GM12872 (cell line): ENCODE data around the gene B3GNT8.

Source experiments
- CTCF ChIP-seq: IDR thresholded peaks from 3 replicates; pipeline ENCODE4 v1.5.1; 2011; ENCODE audit warnings: low read depth, mild to moderate bottlenecking, low read length, moderate library complexity; ENCODE audit not compliant: insufficient read depth

The B3GNT8 gene, protein sequence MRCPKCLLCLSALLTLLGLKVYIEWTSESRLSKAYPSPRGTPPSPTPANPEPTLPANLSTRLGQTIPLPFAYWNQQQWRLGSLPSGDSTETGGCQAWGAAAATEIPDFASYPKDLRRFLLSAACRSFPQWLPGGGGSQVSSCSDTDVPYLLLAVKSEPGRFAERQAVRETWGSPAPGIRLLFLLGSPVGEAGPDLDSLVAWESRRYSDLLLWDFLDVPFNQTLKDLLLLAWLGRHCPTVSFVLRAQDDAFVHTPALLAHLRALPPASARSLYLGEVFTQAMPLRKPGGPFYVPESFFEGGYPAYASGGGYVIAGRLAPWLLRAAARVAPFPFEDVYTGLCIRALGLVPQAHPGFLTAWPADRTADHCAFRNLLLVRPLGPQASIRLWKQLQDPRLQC

DNA sequence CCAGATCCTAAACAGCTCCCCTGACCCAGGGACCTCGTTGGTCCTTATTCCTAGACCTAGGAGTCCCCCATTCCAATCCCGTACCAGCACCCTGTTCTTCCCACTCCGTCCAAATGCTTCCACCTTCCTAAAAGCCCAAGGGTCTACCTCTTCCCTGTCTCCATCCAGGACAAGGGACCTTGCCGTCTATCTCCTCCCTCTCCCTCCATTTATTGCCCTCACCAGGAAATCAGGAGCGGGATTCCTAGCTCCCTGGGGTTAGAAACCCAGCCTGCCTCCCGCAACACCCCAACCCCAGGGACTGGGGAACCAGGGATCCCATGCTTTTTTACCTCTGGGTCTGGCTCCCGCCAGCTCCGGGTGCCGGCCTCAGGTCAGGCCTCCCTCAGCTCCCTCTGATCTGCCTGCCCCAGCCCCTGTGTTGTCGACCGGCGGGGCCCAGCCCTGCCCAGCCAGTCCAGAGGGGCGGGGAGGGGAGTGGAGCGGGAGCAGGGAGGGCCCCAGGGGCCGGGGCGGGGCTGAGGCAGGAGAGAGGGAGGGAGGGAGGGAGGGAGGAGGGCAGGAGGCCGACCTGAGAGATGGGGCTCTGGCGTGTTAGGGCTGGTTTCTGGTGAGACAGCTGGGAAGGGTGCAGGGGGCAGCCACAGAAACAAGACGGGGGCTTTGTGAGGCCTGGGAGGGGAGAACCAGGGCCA is at the start of gene B3GNT8:
TSS of gene B3GNT8 (minus strand) at position 423 of the 695 bp plus-strand sequence. CDS start 596 bp downstream, outside the sequence.
- TF ChIP-seq CTCF = no peak

DNA sequence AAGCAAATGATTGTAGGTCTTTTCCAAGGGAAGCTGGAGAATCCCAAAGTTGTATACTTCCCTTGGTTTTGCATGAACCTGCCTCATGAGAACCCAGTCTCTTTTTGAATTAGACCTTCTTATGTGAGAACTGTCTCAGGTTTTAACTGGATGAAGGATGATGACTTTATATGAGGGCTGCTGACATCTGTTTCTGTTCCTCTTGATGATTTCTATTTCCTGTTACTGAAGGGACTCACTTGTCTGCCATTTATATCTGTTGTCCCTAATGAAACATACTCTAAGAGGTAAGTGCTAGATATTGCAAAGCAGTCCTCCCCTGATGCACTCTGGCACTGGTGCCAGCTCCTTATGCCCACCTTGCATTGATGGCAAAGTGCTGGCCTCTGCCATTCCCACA is 49.4 kb upstream of the B3GNT8 start:
- TF ChIP-seq CTCF = no peak

DNA sequence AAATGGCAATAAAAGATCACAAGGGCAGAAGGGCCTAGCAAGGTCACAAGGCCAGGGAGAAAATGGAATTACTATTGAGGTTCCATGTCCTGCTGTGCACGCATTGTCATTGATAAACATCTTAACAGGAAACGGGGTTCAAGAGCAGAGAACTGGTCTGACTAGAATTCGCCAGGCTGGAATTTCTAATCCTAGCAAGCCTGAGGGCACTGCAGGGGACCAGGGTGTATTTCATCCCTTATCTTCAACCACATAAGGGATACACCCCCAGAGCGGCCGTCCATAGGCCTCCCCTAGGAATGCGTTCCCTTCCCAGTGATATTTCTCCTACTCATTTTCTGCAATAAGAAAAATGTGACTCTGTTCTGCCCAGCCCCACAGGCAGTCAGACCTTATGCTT is 35.3 kb upstream of the B3GNT8 start:
- no peak for TF ChIP-seq CTCF

DNA sequence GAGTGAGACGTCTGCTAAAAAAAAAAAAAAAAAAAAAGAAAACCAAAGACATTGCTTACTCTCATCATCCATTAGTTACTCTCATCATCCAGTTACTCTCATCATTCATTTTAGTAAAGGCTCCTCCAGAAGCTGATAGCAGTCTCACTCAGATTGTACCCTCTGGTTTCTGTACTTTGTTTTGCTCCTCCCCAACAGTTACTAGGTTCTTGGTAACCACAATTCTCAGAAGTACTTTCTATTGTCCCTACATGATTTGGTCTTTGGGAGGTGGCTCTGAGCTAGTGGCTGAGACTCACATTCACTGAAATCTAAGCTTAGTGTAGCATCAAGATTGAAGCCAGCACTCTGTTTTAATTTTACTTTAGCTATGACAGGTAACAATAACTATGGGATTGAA is 30.1 kb upstream of the B3GNT8 start:
- TF ChIP-seq CTCF = no peak

- no peak for TF ChIP-seq CTCF
Observed at GRCh38 chr19:41456342-41456918, 29.3 kb upstream of the B3GNT8 start.

GRCh38 chr19:41455936-41456335 is 28.8 kb upstream of the B3GNT8 start:
- TF ChIP-seq CTCF = no peak

GRCh38 chr19:41452584-41453275 is 25.6 kb upstream of the B3GNT8 start:
- no peak for TF ChIP-seq CTCF
